IgD-negative memory B cell (primary cell): ENCODE measurements around the gene SELENOK. TPM values are rescaled to one million over a fixed set of nuclear protein-coding genes. Genes with fewer than 3 reads are reported as not detected.
A peak's percentile ranks its signal among the peaks of the same experiment; 100 is the strongest.

Experiments used
- H3K27ac Mint-ChIP-seq, 3 donors: one replicate each; pipeline ENCODE4 v1.8.0; 2020 to 2022; ENCODE audit warnings: mild to moderate bottlenecking in 3 of 3, mixed read lengths in 3 of 3, moderate library complexity in 1 of 3
- H3K27me3 Mint-ChIP-seq: one replicate; pipeline ENCODE4 v1.8.0; 2021; ENCODE audit warnings: mixed read lengths
- H3K36me3 Mint-ChIP-seq: one replicate; pipeline ENCODE4 v1.8.0; 2020; ENCODE audit warnings: mild to moderate bottlenecking, mixed read lengths
- H3K4me1 Mint-ChIP-seq, 3 donors: one replicate each; pipeline ENCODE4 v1.8.0; 2020 to 2022; ENCODE audit warnings: mixed read lengths in 3 of 3, mild to moderate bottlenecking in 1 of 3
- H3K4me3 Mint-ChIP-seq, 4 donors: one replicate each; pipeline ENCODE4 v1.8.0; 2020 to 2022; ENCODE audit warnings: mild to moderate bottlenecking in 4 of 4, mixed read lengths in 4 of 4, moderate library complexity in 3 of 4
- H3K9me3 Mint-ChIP-seq, 3 donors: one replicate each; pipeline ENCODE4 v1.8.0; 2020 to 2021; ENCODE audit warnings: mixed read lengths in 3 of 3, mild to moderate bottlenecking in 1 of 3
- polyA plus RNA-seq: library from polyadenylated mRNA; unstranded; fragments of 300-500 nt; fragmentation: Illumina TruSeq; gene quantifications from one replicate; pipeline ENCODE4 v1.2.3, GENCODE V29; 2021

The SELENOK gene
- polyA plus RNA-seq, 1 donor from 2014 or later, result 121 TPM

- H3K9me3 Mint-ChIP-seq, result no peaks in the 10 kb centered on the region
- H3K36me3 Mint-ChIP-seq, result peaks cover 18% of the 10 kb centered on the region
- H3K4me3 Mint-ChIP-seq, result peak overlapping the region in 1 of 4 donors; percentile 48
- no peaks in the 10 kb centered on the region for H3K27me3 Mint-ChIP-seq
- H3K4me1 Mint-ChIP-seq, result peaks cover 13 to 24% (median 17%) of the 10 kb centered on the region in 3 donors
- peak overlapping the region in 1 of 3 donors; percentile 0 for H3K27ac Mint-ChIP-seq
Observed at GRCh38 chr3:53862241-53862640, 29.4 kb downstream of the SELENOK start.

GRCh38 chr3:53860196-53860595, 31.5 kb downstream of the SELENOK start:
- no peak overlapping the region for H3K27ac Mint-ChIP-seq
- H3K4me1 Mint-ChIP-seq, result peaks cover 18 to 30% (median 20%) of the 10 kb centered on the region in 3 donors
- no peaks in the 10 kb centered on the region for H3K9me3 Mint-ChIP-seq
- peaks cover 15% of the 10 kb centered on the region for H3K36me3 Mint-ChIP-seq
- no peaks in the 10 kb centered on the region for H3K27me3 Mint-ChIP-seq
- no peak overlapping the region for H3K4me3 Mint-ChIP-seq

DNA sequence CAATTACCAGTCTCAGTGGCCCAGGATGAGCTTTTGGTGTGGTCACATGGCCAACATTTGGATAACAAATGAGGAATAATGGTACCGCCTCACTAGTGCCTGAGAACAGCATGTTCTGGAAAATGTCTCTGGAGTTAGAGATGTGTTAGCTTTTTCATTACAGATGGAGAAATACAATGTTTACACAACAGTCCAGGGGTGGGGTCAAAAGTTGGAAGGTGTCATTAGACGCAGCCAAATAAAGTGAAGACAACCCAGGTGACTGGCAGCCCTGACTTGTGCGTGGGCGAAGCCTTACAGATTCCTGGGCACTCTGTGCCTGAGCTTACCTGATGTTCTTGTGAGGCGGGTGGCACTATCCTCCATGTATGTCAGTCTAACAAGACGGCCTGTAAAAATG, 32.5 kb downstream of the SELENOK start:
- Mint-ChIP-seq H3K27me3 (no peaks in the 10 kb centered on the region), H3K27ac (no peak overlapping the region), H3K4me3 (no peak overlapping the region), H3K4me1 (peaks cover 17 to 22% (median 18%) of the 10 kb centered on the region in 3 donors), H3K9me3 (no peaks in the 10 kb centered on the region), H3K36me3 (peaks cover 9% of the 10 kb centered on the region)

DNA sequence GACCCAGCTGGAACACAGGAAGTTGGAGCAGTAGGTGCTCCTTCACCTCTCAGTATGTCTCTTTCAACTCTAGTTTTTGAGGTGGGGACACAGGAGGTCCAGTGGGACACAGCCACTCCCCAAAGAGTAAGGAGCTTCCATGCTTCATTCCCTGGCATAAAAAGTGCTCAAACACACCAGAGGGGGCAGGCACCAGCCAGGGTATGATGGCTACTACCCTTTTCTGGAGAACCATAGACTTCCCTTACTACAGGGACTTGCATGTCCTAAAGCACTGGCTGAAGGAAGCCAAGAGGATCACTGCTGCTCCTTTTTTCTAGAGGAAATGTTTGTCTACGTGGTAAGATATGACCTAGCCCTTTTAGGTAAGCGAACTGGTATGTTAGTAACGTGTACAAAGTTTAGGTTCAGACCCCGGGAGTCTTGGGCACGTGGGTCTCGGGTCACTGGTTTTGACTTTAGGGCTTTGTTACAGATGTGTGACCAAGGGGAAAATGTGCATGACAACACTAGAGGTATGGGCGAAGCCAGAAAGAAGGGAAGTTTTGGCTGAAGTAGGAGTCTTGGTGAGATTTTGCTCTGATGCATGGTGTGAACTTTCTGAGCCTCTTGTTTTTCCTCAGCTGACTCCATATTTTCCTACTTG, 33.4 kb downstream of the SELENOK start:
- Mint-ChIP-seq H3K36me3 (peaks cover 9% of the 10 kb centered on the region), H3K27ac (peak overlapping the region in 1 of 3 donors; percentile 25)

DNA sequence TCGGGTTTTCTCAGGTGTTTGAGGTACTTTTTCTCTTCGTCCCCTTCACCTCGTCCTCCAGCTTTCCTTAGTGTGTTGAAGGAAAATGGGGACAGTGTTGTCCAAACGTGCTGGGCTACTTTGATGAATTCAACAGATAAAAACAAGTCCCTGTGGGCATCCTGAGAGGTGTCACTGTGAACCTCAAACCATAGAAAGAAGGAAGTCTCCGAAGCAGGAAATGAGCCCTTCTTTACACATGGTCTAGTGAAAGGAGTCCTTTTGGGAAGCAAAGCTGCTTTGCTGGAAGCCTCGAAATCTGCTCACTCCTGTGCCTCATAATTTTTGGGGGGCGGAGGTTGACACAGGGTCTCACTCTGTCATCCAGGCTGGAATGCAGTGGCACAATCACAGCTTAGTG, 34.7 kb downstream of the SELENOK start:
- H3K9me3 Mint-ChIP-seq, result no peaks in the 10 kb centered on the region
- peak overlapping the region in 1 of 4 donors; percentile 75 for H3K4me3 Mint-ChIP-seq
- H3K27me3 Mint-ChIP-seq, result no peaks in the 10 kb centered on the region
- peaks cover 4 to 13% (median 9%) of the 10 kb centered on the region in 3 donors for H3K4me1 Mint-ChIP-seq
- H3K27ac Mint-ChIP-seq, result no peak overlapping the region
- H3K36me3 Mint-ChIP-seq, result peaks cover 6% of the 10 kb centered on the region

More for the DNA sequence above, 33.4 kb downstream of the SELENOK start:
- Mint-ChIP-seq H3K27me3 (no peaks in the 10 kb centered on the region), H3K4me3 (peak overlapping the region in 1 of 4 donors; percentile 54), H3K4me1 (peaks cover 14 to 16% (median 15%) of the 10 kb centered on the region in 3 donors), H3K9me3 (no peaks in the 10 kb centered on the region)

- Mint-ChIP-seq H3K9me3 (no peaks in the 10 kb centered on the region), H3K36me3 (no peaks in the 10 kb centered on the region), H3K4me1 (peaks cover 0 to 2% (median 0%) of the 10 kb centered on the region in 3 donors), H3K27ac (no peak overlapping the region), H3K27me3 (peaks cover 11% of the 10 kb centered on the region), H3K4me3 (no peak overlapping the region)
Observed at GRCh38 chr3:53850895-53851294, 40.8 kb downstream of the SELENOK start.

DNA sequence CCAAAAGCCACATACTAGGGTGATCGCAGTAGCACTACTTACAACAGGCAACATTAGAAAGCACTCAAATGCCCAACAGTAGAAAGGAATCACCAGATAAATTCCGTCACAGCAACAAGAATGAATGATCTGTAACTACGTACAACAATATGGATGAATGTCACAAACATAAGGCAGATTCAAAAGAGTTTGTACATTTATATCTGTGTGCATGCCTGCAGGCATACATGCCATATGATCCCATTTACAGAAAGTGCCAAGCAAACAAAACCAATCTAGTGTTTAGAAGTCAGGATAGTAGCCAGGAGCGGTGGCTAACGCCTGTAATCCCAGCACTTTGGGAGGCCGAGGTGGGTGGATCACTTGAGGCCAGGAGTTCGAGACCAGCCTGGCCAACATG, 41.7 kb downstream of the SELENOK start:
- Mint-ChIP-seq H3K4me3 (no peak overlapping the region), H3K36me3 (no peaks in the 10 kb centered on the region), H3K27ac (no peak overlapping the region), H3K9me3 (no peaks in the 10 kb centered on the region), H3K27me3 (peaks cover 16% of the 10 kb centered on the region), H3K4me1 (peaks cover 0 to 6% (median 3%) of the 10 kb centered on the region in 3 donors)

DNA sequence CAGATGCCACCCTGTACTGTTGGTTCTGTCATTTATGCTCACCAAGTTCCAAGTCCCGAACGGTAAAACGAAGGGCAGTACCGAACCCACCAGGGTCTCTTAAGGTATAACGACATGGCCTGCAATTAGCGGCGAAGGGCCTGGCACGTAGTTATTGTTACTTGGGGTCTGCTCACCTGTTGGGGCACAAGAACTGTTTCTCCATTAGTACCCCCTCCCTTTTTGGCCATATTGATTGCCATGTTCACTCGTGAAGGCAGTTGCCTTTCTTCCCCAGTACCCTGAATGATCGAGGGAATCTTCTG, 44.9 kb downstream of the SELENOK start:
- Mint-ChIP-seq H3K27ac (no peak overlapping the region), H3K27me3 (peaks cover 25% of the 10 kb centered on the region), H3K9me3 (peaks cover 0 to 2% (median 0%) of the 10 kb centered on the region in 3 donors), H3K4me1 (peaks cover 10 to 18% (median 15%) of the 10 kb centered on the region in 3 donors), H3K36me3 (no peaks in the 10 kb centered on the region), H3K4me3 (peak overlapping the region; percentile 64 to 76 (median 68))

GRCh38 chr3:53846134-53846850, 45.4 kb downstream of the SELENOK start, which contains the start of the genes CHDH and IL17RB:
CHDH (minus strand) TSS chr3:53846419; CDS start chr3:53824008, 22,411 bp downstream.
IL17RB (plus strand) TSS chr3:53846568; CDS start chr3:53846589, 21 bp downstream.
- H3K4me1 Mint-ChIP-seq, result peaks cover 10 to 18% (median 15%) of the 10 kb centered on the region in 3 donors
- H3K4me3 Mint-ChIP-seq, result peak within 1 kb of the TSS; percentile 75 to 90 (median 80)
- H3K27me3 Mint-ChIP-seq, result peaks cover 25% of the 10 kb centered on the region
- H3K9me3 Mint-ChIP-seq, result peaks cover 0 to 2% (median 0%) of the 10 kb centered on the region in 3 donors
- H3K27ac Mint-ChIP-seq, result peak within 1 kb of the TSS in 1 of 3 donors; percentile 95
- no peaks in the 10 kb centered on the region for H3K36me3 Mint-ChIP-seq

- peak overlapping the region; percentile 75 to 90 (median 80) for H3K4me3 Mint-ChIP-seq
- H3K9me3 Mint-ChIP-seq, result peaks cover 0 to 2% (median 0%) of the 10 kb centered on the region in 3 donors
- H3K36me3 Mint-ChIP-seq, result no peaks in the 10 kb centered on the region
- H3K27me3 Mint-ChIP-seq, result peaks cover 25% of the 10 kb centered on the region
- H3K4me1 Mint-ChIP-seq, result peaks cover 10 to 18% (median 15%) of the 10 kb centered on the region in 3 donors
- H3K27ac Mint-ChIP-seq, result no peak overlapping the region
Observed at GRCh38 chr3:53845881-53846133, 45.9 kb downstream of the SELENOK start.

DNA sequence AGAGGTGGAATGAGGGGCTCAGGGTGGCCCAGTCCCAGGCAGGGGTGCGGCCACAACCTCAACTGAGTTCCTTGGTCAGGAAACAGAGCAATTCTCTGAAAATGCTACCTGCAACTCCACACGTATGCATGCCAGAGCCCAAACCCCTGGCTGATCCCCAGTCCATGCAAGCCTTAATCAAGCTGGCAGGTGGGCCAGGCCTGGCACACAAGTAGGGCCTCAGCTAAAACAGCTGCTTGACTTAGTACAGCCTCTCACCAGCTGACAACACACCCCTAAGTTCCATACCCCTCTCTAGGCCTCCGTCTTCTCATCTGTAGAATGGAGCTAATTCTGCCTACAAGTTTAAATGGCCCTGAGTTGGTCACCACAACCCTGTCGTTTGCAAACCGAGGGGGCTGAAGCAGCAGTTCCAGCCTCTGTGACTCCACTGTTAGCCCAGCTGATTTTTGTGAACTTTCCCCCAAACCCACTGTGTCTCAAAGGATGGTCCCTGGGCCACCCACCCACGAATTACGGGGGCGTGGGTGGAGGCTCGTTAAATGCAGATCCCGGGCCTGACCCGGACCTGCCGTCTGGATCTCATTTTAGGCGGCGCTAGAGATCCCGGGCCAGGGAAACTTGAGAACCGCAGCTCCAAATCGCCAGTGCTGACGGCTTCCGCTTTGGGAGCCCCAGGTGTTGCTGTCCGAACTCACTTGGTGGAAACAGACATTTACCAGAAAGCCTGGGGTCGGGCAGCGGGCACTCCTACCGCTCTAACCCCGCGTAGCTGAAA, 46.4 kb downstream of the SELENOK start:
- Mint-ChIP-seq H3K27me3 (peaks cover 25% of the 10 kb centered on the region), H3K36me3 (no peaks in the 10 kb centered on the region), H3K4me1 (peaks cover 10 to 18% (median 15%) of the 10 kb centered on the region in 3 donors), H3K4me3 (peak overlapping the region; percentile 75 to 90 (median 80)), H3K27ac (peak overlapping the region in 1 of 3 donors; percentile 95), H3K9me3 (peaks cover 0 to 2% (median 0%) of the 10 kb centered on the region in 3 donors)

- peaks cover 0 to 2% (median 0%) of the 10 kb centered on the region in 3 donors for H3K9me3 Mint-ChIP-seq
- no peaks in the 10 kb centered on the region for H3K36me3 Mint-ChIP-seq
- peaks cover 25% of the 10 kb centered on the region for H3K27me3 Mint-ChIP-seq
- H3K27ac Mint-ChIP-seq, result no peak overlapping the region
- H3K4me1 Mint-ChIP-seq, result peaks cover 10 to 18% (median 15%) of the 10 kb centered on the region in 3 donors
- H3K4me3 Mint-ChIP-seq, result peak overlapping the region in 3 of 4 donors; percentile 45 to 75 (median 69)
Observed at GRCh38 chr3:53844262-53845102, 47.2 kb downstream of the SELENOK start.

DNA sequence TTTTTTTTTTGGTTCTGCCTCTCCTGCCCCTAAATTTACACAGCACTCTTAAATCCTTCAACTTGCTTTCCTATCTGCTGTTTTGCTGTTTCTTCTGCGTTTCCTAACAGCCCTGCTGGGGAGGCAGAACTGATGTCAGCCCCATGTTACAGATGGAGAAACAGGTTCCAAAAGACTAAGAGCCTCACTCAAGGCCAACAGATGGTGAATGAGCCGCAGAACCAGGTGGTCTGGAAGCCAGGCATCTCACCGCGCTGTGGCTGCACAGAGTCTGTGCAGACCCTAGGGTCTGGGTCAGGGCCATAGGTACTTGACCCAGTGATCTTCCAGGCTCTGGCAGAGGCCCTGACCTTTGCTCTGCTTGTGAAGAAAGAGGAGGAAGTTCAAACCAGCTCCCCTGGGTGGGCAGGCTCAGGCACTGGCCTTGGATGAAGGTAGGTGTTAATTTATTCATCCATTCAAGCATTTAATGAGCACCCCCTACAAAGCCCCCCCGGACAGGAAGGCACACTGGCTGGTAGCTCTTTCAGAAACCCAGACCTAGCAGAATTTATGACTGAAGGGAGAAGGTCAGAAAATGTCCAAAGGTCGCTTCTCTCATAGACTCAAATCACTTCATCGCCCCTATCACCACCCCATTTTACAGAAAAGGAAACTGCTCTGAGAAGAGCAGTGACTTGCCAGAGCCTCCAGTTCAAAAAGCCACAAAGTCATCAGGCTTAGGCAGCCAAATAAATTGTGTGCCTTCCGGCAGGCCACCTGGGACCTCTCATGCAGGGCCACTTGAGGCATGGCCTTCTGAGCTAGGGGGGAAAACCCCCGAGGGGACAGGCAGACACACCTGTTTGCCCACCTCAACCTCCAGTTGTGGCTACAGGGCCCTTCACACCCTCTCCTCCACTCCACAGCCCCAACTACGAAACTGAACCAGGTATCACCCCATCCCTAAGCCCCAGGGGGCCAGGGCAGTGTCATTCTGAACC, 48.2 kb downstream of the SELENOK start:
- no peak overlapping the region for H3K27ac Mint-ChIP-seq
- H3K36me3 Mint-ChIP-seq, result no peaks in the 10 kb centered on the region
- H3K4me3 Mint-ChIP-seq, result peak overlapping the region in 3 of 4 donors; percentile 69 to 75 (median 75)
- H3K4me1 Mint-ChIP-seq, result peaks cover 10 to 18% (median 15%) of the 10 kb centered on the region in 3 donors
- H3K9me3 Mint-ChIP-seq, result peaks cover 0 to 2% (median 0%) of the 10 kb centered on the region in 3 donors
- peaks cover 22% of the 10 kb centered on the region for H3K27me3 Mint-ChIP-seq
